DOHH2 (cell line): ENCODE measurements around the gene IL23R.

Experiments
- H3F3A ChIP-seq: fragments of 200-600 bp; sonication (generic), shearing (Covaris generic); 2 replicates; pipeline ENCODE4 v1.6.0; 2016; ENCODE audit warnings: antibody characterized with exemption, mild to moderate bottlenecking; ENCODE audit not compliant: control insufficient read depth, insufficient read depth
- H3K27ac ChIP-seq: fragments of 200-600 bp; sonication (generic); 2 replicates; pipeline ENCODE4 v1.5.1; 2014; ENCODE audit warnings: low read depth, mild to moderate bottlenecking, low read length, moderate library complexity
- H3K27me3 ChIP-seq: fragments of 200-600 bp; sonication (generic); 2 replicates; pipeline ENCODE4 v1.6.1; 2014; ENCODE audit warnings: mild to moderate bottlenecking, low read length, mixed read lengths; ENCODE audit not compliant: control insufficient read depth
- H3K36me3 ChIP-seq: fragments of 200-600 bp; sonication (generic); 2 replicates; pipeline ENCODE4 v1.6.1; 2014; ENCODE audit warnings: mild to moderate bottlenecking, low read length, moderate library complexity, mixed read lengths; ENCODE audit not compliant: control insufficient read depth
- H3K4me1 ChIP-seq: fragments of 200-600 bp; sonication (generic); 2 replicates; pipeline ENCODE4 v1.6.1; 2014; ENCODE audit warnings: mild to moderate bottlenecking, low read length, mixed read lengths; ENCODE audit not compliant: control insufficient read depth
- H3K4me2 ChIP-seq: fragments of 200-600 bp; sonication (generic); 2 replicates; pipeline ENCODE4 v1.6.0; 2014; ENCODE audit warnings: mild to moderate bottlenecking, low read length, moderate library complexity
- H3K4me3 ChIP-seq: fragments of 200-600 bp; sonication (generic); 2 replicates; pipeline ENCODE4 v1.5.1; 2014; ENCODE audit warnings: mild to moderate bottlenecking, low read length, mixed read lengths
- H3K79me2 ChIP-seq: fragments of 200-600 bp; sonication (generic); 2 replicates; pipeline ENCODE4 v1.6.1; 2014; ENCODE audit warnings: mild to moderate bottlenecking, low read length, mixed read lengths; ENCODE audit not compliant: control insufficient read depth
- H3K9me2 ChIP-seq: fragments of 200-600 bp; sonication (generic); replicated peaks from 2 replicates; pipeline ENCODE4 v1.6.1; 2014; ENCODE audit warnings: mild to moderate bottlenecking, low read length, mixed read lengths; ENCODE audit not compliant: control insufficient read depth
- H3K9me3 ChIP-seq: fragments of 200-600 bp; sonication (generic); 2 replicates; pipeline ENCODE4 v1.6.1; 2014; ENCODE audit warnings: antibody characterized with exemption, low read length, mixed read lengths; ENCODE audit not compliant: control insufficient read depth, insufficient read depth
- H4K20me1 ChIP-seq: fragments of 200-600 bp; sonication (generic); 2 replicates; pipeline ENCODE4 v1.6.0; 2014; ENCODE audit warnings: low read depth, mild to moderate bottlenecking, antibody characterized with exemption, low read length, moderate library complexity; ENCODE audit not compliant: control insufficient read depth, insufficient read depth
- CTCF ChIP-seq: fragments of 200-600 bp; sonication (generic); IDR thresholded peaks from one replicate; pipeline ENCODE4 v1.5.1; 2014; ENCODE audit warnings: antibody characterized with exemption, mild to moderate bottlenecking, low read depth, low read length; ENCODE audit not compliant: poor library complexity, severe bottlenecking
- EZH2phosphoT487 ChIP-seq: fragments of 200-600 bp; sonication (generic); IDR thresholded peaks from 2 replicates; pipeline ENCODE4 v1.6.1; 2017; ENCODE audit warnings: borderline replicate concordance, mild to moderate bottlenecking, antibody characterized with exemption, low read length, moderate library complexity, mixed read lengths

IL23R gene

GRCh38 chr1:67250051-67250653 lies 83.9 kb downstream of the IL23R start:
- peaks cover 13% of the 10 kb centered on the region; the same call in 1 of the 2 replicates for H3K9me3 ChIP-seq

GRCh38 chr1:67256291-67257172 lies 90.3 kb downstream of the IL23R start:
- no peak overlapping the region for H3K4me3 ChIP-seq

More at GRCh38 chr1:67250051-67250653, 83.9 kb downstream of the IL23R start:
- H3K4me3 ChIP-seq = no peak overlapping the region
- no peaks in the 10 kb centered on the region for H3K4me1 ChIP-seq
- no peaks in the 10 kb centered on the region for H3K79me2 ChIP-seq
- no peaks in the 10 kb centered on the region for H3K9me2 ChIP-seq
- H3K4me2 ChIP-seq = no peak overlapping the region
- no peaks in the 10 kb centered on the region for H4K20me1 ChIP-seq
- no peak for TF ChIP-seq CTCF
- TF ChIP-seq EZH2phosphoT487 = no peak
- H3K36me3 ChIP-seq = no peaks in the 10 kb centered on the region
- H3K27me3 ChIP-seq = no peaks in the 10 kb centered on the region
- H3K27ac ChIP-seq = no peak overlapping the region
- H3F3A ChIP-seq = no peaks in the 10 kb centered on the region

DNA sequence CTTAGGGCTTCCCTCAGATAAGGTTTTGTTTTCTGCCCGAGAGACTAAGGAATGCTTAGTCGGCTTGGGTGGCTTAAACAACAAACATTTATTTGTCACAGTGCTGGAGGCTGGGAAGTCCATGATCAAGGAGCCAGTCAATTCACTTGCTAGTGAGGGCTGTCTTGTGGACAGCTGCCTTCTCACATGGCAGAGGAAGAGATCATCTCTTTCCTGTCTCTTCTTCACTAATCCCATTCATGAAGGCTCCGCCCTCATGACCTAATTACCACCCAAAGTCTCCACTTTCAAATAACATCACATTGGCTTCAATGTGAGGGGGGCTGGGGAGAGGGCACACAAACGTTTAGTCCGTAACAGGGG lies 90.9 kb downstream of the IL23R start:
- Histone ChIP-seq H3K27me3 (no peaks in the 10 kb centered on the region), H3K9me2 (no peaks in the 10 kb centered on the region), H4K20me1 (no peaks in the 10 kb centered on the region), H3K4me2 (no peak overlapping the region), H3F3A (no peaks in the 10 kb centered on the region), H3K27ac (no peak overlapping the region), H3K36me3 (no peaks in the 10 kb centered on the region), H3K4me3 (no peak overlapping the region), H3K4me1 (no peaks in the 10 kb centered on the region), H3K79me2 (no peaks in the 10 kb centered on the region), H3K9me3 (no peaks in the 10 kb centered on the region)
- TF ChIP-seq CTCF (no peak), EZH2phosphoT487 (no peak)

More at GRCh38 chr1:67256291-67257172, 90.3 kb downstream of the IL23R start:
- no peaks in the 10 kb centered on the region for H3K36me3 ChIP-seq
- H3K4me1 ChIP-seq = no peaks in the 10 kb centered on the region
- H3K9me3 ChIP-seq = no peaks in the 10 kb centered on the region
- H3F3A ChIP-seq = no peaks in the 10 kb centered on the region
- no peaks in the 10 kb centered on the region for H3K79me2 ChIP-seq
- no peak overlapping the region for H3K27ac ChIP-seq
- H4K20me1 ChIP-seq = no peaks in the 10 kb centered on the region
- no peak overlapping the region for H3K4me2 ChIP-seq
- no peaks in the 10 kb centered on the region for H3K9me2 ChIP-seq
- H3K27me3 ChIP-seq = no peaks in the 10 kb centered on the region
- no peak for TF ChIP-seq CTCF
- no peak for TF ChIP-seq EZH2phosphoT487
